ENCODE measurements around the gene THADA.
A peak's percentile ranks its signal among the peaks of the same experiment; 100 is the strongest.

Gene THADA

DNA sequence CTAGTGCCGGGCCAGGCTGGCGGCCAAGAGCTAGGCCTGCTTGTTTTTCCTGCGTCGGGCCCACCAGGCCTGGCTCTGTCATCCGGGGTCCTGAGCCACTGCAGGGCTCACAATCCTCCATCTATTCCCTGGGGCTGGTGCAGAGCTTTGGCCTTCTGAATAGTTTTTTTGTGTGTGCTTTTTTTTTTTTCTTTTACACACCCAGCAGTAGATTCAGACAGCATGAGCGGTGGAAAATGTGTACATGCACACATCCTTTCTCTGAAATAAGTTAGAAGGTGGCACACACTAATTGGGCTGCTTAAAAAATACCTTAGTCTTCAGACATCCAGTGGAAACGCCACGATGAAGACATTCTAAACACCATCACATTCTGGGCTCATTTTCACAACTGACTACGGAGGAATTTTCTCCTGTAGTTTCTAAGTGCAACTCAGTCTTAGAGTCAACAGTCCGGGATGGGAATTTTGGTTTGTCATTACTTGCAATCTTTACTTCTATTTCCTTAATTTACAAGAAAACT is 375.5 kb downstream of the THADA start:
- DNase-seq, result no peak

DNA sequence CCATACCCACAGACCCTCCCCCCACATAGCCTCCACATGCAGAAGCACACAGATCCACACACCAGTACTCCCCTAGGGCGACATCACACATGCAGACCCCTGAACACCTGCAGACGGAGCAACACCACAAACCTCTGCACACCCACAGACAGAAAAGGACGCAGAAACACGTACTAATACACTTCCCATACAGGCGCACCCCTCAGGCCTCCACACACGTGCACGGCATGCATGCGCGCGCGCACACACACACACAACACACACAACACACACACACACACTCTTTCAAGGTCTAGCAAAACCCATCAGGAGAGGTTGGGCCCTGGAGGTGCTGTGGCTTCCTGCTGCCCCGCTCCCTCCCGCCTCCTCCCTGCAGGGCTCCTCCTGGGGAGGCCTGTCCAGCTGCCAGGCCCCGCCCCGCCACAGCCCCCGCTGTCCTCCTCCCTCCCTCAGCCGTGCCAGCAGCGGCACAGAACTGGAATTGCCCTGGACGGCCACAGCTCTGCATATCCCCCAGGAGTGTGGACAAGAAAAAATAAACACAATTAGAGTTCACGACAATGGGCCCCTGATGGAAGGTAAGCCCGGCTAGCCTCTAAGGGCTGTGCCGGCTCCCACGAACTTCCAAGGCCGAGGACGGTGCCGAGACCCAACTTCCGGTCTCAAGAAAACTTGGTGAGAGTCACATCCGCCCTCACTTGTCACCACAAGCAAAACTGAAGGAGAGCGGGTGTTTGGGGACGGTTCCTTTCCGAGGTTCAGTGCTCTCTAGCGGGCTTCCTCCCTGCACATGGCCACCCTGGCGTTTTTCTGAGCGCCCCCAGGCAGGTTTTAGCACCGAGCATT is 376.2 kb downstream of the THADA start:
- peak; percentile 76 for DNase-seq

DNA sequence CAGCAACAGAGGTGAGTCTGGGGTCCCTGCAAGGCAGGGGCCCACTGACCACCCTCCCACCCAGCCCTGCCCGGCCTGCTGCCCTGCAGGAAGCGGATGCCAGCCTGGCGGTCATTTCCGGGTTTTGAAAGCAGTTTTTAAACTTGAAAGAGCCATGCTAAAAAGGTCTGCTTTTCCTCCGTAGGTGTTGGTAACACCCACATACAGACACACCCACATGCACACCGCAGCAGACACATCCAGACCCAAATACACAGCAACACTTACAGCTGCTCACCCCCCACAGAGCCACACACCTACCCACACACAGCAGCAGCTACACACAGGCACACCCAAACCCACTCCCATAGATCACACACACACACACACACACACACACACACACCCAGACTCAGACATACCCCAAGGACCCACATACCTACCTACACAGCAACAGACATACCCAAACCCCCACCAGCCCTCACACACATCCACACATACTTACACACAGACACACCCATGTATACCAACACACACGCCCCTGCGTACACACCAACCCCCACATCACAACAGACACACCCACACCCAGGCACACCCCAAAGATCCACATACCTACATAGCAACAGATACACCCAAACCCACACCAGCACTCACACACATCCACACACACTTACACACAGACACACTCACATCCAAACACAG is 377.0 kb downstream of the THADA start:
- peak; percentile 58 for DNase-seq

DNA sequence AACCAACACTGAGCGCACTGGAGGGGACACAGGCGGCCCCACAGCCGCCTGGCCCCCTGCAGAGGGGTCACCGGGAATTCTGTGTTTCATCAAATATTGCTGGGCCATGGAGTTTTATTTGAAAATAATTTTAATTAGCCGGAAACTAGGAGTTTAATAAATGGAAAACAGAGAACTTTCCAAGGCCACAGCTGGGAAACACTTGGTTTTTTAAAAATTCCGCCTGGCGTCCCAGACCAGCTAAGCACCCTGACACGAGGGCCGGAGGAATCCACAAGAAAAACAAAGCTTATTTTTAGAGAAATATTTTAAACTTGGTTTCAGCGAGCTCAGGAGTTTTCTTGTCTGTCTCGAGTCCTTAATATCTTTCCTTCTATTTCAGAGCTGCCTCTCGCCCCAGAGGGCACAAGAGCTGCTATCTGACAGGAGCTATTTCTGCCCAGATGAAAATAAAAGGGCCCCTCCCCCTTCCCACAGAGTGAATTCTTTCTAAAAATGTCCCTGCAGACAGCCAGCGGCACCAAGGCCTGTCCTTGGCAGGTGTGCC is 377.6 kb downstream of the THADA start:
- DNase-seq, result no peak

DNA sequence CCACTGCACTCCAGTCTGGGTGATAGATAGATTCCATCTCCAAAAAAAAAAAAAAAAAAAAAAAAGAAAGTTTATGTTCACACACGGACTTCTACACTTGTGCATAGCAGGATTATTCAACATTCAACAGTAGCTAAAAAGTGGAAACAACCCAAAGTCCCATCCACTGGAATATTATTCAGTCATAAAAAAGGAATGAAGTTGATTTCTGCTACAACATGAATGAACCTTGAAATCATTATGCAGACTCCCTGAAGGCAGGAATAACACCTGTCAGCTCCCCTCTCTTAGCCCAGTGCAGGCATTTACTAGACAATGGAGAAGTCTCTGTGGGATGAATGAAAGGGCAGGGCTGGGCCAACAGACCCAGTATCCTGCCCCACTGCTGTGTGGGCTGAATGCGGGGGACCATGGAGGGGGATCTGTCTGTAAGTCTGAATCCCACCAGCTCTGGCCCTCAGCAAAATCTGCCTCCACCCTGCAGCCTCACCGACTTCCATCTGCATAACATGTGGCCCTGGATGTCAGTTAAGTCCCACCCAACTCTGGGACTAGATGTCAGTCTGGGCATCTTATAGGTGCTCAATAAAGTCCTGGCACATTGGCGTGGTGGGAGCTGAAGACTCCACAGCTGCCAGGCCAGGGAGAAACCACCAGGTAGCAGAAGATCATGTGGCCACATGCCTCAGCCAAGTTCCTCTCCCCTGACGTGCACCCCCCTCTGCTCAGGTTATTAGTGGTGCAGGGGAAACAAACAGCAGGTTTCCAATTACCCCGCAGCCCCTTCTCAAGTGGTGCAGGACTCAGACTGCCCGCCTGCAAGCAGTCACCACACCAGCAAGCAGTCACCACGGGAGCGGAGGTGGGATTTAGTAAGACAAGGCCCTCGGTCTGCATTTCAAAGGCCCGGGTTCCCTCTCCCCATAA is 378.3 kb downstream of the THADA start:
- DNase-seq, result no peak

DNA sequence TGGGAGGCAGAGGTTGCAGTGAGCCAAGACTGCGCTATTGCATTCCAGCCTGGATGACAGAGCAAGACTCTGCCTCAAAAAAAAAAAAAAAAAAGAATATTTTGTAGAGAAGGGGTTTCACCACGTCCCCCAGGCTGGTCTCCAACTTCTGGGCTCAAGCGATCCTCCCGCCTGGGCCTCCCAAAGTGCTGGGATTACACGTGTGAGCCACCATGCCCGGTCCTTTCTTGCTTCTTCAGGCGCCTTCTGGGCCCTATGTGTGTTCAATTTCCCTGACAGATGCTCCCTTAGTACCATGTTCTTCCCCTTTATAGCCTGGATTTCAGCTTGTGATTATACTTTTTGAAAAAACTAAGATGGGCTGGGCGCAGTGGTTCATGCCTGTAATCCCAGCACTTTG is 379.2 kb downstream of the THADA start:
- no peak for DNase-seq

DNA sequence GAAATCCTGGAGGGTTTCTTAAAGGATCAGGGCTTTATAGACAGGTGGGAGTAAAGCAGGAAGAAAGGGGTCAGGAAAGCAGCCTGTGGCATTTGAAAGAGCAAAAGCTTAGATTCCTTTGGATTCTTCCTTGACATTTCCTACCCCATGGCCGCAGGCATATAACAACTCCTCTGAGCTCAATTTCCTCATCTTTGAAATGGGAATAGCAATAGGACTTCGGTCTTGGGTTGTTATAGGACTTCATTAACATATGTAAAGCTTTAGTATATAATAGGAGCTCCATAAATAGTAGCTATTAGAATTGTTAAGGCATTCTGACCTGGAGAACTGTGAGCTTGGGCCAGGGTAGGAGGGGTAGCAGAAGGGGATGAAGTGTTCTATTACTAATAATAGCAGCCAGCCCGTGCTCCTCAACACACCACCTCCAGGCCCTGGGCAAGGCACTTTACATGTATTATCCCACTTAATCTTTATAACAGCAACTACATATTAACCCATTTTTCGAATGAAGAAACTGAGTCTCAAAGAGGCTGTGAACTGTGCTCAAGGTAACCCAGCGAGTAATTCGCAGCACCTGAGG is 380.1 kb downstream of the THADA start:
- DNase-seq, result no peak

DNA sequence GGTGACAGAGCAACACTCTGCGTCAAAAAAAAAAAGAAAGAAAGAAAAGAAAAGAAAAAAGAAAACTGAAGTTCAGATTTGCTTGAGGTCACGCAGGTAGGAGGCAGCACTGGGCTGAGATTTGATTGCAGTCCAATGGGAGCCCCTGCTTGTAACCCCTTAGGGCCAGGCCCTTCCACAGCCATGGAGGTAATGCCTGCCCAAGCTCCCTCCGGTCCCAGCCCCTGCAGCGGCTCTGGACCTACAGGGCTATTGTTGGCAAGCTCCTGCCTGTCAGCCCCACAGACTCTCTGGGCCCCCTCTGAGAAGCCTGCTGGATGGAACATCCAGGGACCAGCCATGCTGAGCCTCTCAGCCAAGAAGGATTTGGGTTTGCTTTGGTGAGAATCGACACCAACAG is 381.6 kb downstream of the THADA start:
- no peak for DNase-seq

DNA sequence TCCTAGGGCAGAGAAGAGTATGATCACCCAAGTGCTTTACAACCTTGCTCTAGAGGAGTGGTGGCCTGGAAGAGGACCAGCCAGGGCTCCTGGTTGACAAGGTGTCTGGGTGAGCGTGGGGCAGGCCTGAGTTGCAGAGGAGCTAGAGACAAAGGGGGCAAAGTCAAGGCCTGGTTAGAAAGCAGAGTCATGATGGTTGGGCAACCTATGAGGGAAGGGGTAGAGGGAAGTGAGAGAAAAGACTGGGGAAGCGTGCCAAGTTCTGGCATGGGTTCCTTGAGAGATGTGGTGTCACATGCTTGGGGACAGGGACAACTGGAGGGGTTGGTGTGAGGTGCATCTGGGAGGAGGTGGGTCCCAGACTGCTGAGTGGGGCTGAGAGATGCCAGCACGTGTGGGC is 382.9 kb downstream of the THADA start:
- no peak for DNase-seq

DNA sequence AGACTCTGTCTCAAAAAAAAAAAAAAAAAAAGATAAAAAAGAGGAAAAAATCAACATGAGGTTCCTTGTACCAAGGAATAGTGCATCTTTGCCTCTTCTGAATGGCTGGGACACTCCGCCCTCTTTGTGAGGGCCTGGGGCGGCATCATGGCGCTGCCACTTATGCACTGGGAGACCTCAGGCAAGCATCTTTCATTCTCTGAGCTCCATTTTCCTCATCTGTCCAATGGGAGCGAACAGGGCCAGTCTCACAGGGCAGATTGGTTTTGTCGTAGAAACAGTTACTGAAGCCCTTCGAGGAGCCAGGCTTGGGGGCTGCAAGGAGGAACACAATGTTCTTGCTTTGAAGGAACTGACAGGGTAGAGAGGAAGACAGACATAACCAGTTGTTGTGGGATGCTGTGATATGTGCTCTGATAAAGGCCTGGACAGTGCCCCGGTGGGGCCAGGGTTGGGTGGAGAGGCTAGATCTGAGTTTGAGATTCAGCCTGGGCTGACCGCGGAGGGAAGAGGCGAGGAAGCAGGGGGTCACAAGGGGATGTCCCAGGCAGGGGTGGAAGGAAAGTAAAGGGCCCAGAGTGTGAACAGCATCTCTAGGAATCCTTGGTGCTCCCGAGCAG is 383.5 kb downstream of the THADA start:
- DNase-seq, result no peak

DNA sequence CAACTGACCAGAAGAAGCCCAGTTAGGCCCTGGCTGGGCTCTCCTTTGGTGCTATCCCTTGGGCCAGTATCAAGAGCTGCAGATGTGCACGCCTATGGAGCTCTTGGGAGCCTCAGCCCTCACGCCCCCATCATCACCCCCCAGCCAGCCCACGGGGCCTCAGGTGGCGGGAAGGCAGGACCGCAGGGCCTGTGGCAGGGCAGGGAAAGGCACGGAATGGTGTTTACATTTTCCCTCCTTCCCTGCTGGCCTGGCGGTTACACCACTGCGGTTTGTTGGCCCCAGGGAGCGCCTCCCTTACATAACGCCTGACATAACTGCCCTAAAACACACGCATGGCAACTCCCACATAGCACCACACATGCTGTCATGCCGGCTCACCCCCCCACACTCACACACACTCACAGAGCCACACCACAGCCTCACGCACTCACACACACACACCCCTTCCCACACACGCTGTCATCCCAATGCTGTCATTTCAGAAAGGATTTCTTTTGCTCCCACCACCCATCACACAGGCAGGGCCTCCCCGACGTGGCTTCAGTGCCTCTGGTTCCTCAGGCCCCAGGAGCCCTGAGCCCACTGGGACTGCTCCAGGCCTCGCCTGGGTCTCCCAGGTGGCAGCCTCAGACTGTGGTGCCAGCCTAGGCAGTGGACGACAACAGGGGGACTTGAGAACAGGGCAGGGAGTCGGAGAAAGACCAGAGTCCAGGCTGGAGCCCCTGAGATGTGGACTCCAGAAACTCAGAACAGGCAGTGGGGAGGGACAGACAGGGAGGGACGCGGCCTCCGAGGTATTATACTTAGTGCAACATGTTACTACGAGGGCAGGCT is 385.2 kb downstream of the THADA start:
- peak; percentile 42 for DNase-seq

DNA sequence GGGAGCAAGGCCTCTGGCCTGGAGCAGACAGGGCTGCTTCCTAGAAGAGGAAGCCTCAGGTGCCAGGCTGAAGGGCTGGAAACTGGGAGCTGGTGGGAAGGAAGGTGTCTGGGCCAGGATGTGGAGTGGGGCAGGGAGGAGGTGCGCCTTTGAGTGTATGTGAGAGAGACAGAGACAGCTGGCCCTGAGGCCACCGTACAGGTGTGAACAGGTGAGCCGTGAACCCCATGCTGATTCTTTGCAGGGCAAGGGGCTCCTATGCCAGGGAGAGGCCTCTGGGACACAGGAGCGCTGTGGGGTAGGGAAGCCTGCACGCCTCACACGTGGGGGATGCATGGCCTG is 385.7 kb downstream of the THADA start:
- no peak for DNase-seq

DNA sequence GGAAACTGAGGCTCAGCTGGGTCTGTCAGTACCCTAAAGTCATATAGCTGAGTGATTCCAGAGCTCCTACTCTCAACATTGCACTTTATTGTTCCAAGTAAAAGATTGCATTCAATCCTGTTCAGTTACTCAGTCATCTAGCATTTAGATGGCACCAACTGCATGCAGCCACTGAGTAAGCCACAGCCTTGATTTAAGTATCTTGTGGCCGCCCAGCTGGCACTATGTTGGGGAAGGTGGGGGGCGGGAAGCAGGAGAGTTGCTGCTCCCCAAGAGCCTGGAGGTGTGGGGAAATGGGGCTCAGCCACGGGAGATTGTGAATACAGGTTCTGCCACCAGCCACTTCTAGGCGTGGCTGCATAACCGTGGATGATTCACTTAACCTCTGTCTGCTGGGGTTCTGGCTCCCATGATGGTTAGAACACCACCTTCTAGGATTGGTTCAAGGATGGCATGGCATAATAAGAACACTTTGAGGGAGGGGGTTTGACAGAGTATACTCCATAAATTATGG is 386.6 kb downstream of the THADA start:
- DNase-seq, result no peak

DNA sequence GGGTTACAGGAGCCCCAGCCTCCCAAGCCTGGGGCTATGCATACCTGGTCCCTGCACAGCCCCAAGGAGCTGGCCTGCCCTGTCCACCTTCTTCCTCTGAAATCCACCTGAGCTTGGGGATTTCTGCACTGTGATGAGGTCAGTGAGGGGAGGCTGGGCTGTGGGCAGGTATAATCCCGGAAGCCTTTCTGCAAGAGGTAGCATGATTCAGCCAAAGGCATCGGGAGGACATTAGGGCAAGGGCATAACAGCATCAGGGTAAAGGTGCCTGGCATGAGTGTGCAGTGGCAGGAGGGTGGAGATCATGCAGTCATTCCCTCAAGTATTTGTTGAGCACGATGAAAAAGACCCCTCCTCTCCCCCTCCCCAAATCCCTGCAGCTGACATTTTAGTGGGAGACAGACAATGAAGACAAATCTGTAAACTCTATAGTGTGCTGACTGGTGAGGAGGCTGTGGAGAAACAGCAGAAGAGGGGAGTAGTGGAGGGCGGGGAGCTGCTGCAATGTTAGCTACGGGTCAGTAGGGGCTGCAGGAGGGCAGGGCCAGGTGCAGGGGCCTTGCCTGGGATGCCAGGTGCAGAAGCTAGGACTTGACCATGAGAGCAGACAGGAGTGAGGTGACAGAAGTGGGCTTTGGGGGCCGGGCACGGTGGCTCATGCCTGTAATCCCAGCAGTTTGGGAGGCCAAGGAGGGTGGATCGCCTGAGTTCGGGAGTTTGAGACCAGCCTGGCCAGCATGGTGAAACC is 388.1 kb downstream of the THADA start:
- no peak for DNase-seq

DNA sequence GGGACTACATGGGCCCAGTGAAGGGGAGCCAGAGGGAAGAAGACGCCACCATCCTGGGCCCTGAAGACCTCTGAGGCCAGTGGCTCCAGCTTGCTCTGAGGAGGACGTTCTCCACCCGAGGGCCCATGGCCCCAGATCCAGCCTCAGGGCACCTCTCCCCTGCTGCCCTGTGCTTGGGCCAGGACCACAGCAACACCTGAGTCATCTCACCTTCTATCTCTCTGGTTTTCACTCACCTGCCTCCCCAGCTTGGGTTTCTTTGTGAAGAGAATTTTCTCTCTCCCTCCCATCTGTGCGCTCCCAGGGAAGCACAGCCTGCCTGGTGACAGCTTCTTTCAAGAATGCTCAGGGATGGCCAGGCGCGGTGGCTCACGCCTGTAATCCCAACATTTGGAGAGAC is 389.2 kb downstream of the THADA start:
- no peak for DNase-seq

DNA sequence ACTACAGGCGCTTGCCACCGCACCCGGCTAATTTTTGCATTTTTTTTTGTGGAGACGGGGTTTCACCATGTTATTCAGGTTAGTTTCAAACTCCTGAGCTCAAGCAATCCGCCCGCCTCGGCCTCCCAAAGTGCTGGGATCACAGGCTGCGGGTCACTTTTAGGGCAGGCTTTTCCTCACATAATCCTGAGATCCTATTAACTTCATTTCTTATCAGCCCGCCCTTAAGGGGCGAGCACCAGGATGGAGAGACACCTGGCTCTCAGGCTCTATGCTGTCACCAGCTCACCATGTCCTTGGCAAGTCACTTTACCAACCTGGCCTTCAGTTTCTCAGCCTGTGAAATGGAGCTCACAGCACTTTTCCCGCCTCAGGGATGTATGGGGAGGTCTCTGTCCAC is 392.5 kb downstream of the THADA start:
- no peak for DNase-seq

DNA sequence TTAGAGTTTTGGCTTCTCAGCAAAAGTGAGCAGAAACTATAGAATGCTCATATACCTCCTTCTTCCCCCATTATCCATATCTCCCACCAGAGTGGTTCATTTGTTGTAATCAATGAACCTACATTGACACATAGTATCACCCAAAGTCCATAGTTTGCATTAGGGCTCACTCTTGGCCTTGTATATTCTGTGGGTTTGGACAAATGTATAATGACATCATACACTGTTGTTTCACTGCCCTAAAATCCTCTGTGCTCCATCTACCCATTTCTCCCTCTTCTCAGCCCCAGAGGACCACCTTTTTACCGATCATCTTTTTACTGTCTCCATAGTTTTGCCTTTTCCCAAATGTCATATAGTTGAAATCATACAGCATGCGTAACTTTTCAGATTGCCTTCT is 393.5 kb downstream of the THADA start:
- DNase-seq, result no peak

DNA sequence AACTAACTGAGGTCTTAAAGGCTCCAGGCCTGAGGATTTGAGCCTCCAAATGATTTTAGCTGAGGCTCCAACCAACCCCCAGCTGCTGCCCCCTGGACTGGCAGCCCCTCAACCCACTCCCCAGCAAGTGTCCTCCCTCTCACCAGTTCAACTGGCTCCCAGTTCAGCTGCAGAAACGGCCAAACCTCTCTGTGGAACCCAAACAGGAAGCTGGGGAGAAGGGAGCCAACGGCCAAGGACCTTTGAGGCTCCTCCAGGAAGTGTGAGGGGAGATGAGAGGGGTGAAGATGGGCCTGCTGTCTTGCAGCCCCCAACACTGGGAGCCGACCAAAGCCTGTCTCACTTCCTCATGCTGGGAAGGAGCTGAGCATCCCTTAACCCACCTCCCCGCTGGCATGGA is 394.3 kb downstream of the THADA start:
- no peak for DNase-seq

DNA sequence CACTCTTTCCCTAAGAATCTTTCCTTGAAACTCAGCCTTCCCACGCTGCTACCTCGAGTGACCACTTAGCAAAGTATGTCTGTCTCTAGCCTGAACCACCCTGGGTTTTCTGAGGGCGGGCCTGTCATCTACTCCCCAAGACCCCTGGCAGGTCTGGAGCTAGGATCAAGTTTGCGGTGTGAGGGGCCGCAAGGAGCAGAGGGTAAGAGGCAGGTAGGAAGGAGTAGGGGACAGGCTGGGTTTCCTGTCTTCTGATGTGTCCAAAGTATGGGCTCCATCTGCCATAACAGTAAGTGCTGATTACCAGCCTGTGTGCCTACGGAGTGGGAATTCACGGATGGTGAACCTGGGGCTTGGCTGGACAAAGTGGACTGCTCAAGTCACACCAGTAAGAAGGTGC is 394.8 kb downstream of the THADA start:
- no peak for DNase-seq
